CD1c-positive myeloid dendritic cell (primary cell): ENCODE data around the gene MLLT10.
"Not testable (repeated sequence)": the region's sequence is repeated elsewhere in the genome, so short reads cannot be mapped to it uniquely, and the experiment has no call there.

Source experiments
- DNase-seq: peaks from one replicate; pipeline ENCODE4 v3.0.0-alpha.2; 2016; ENCODE audit errors: extremely low spot score

Gene MLLT10

GRCh38 chr10:21579291-21579690, 45.3 kb downstream of the MLLT10 start:
- no peak for DNase-seq

GRCh38 chr10:21581421-21581834, 47.4 kb downstream of the MLLT10 start:
- DNase-seq: not testable (repeated sequence)

- DNase-seq: no peak
These were observed 51.0 kb downstream of the MLLT10 start for GRCh38 chr10:21584834-21585530.

- DNase-seq: no peak
These were observed 53.4 kb downstream of the MLLT10 start for GRCh38 chr10:21587391-21587790.

- DNase-seq: not testable (repeated sequence)
These were observed 54.1 kb downstream of the MLLT10 start for GRCh38 chr10:21588159-21588558.

GRCh38 chr10:21593986-21594385, 60.0 kb downstream of the MLLT10 start:
- DNase-seq: no peak

- DNase-seq: no peak
These were observed 65.5 kb downstream of the MLLT10 start for GRCh38 chr10:21599582-21599981.

- DNase-seq: no peak
These were observed 66.9 kb downstream of the MLLT10 start for GRCh38 chr10:21600804-21601433.

- no peak for DNase-seq
These were observed 68.3 kb downstream of the MLLT10 start for GRCh38 chr10:21602313-21602712.

GRCh38 chr10:21603721-21604120, 69.7 kb downstream of the MLLT10 start:
- no peak for DNase-seq

GRCh38 chr10:21604651-21605050, 70.6 kb downstream of the MLLT10 start:
- DNase-seq: peak; percentile 7

- DNase-seq: no peak
These were observed 73.9 kb downstream of the MLLT10 start for GRCh38 chr10:21607907-21608306.

GRCh38 chr10:21614000-21614399, 80.0 kb downstream of the MLLT10 start:
- no peak for DNase-seq

GRCh38 chr10:21617267-21617666, 83.2 kb downstream of the MLLT10 start:
- DNase-seq: no peak

- DNase-seq: no peak
These were observed 89.3 kb downstream of the MLLT10 start for GRCh38 chr10:21623291-21623690.

GRCh38 chr10:21624421-21624820, 90.4 kb downstream of the MLLT10 start:
- DNase-seq: not testable (repeated sequence)

GRCh38 chr10:21624951-21625350, 90.9 kb downstream of the MLLT10 start:
- no peak for DNase-seq

- DNase-seq: no peak
These were observed 91.7 kb downstream of the MLLT10 start for GRCh38 chr10:21625623-21626229.

GRCh38 chr10:21626457-21627161, 92.6 kb downstream of the MLLT10 start:
- DNase-seq: no peak

- DNase-seq: no peak
These were observed 93.3 kb downstream of the MLLT10 start for GRCh38 chr10:21627331-21627730.

- DNase-seq: no peak
These were observed 94.0 kb downstream of the MLLT10 start for GRCh38 chr10:21628023-21628422.

GRCh38 chr10:21628645-21629044, 94.6 kb downstream of the MLLT10 start:
- not testable (repeated sequence) for DNase-seq
